AG08395 (cell line): ENCODE data around the gene YIPF7.

Experiments
- DNase-seq: peaks from one replicate; pipeline ENCODE4 v3.0.0; 2012; ENCODE audit warnings: mixed read lengths, low spot score

YIPF7 gene

GRCh38 chr4:44651425-44651824 is at the start of gene YIPF7:
YIPF7 (minus strand) TSS chr4:44651625; CDS start chr4:44650100, 1,525 bp downstream.
- no peak for DNase-seq

- no peak for DNase-seq
Observed at GRCh38 chr4:44701037-44701436, 49.6 kb upstream of the YIPF7 start.

- no peak for DNase-seq
Observed at GRCh38 chr4:44700427-44700826, 49.0 kb upstream of the YIPF7 start.

GRCh38 chr4:44684648-44685047 is 33.2 kb upstream of the YIPF7 start:
- no peak for DNase-seq

GRCh38 chr4:44679060-44679459 is 27.6 kb upstream of the YIPF7 start:
- DNase-seq, result no peak

GRCh38 chr4:44678094-44679041 is 26.9 kb upstream of the YIPF7 start, which contains the start of gene GUF1:
GUF1 (plus strand) TSS chr4:44678420; CDS start chr4:44678623, 203 bp downstream.
- peak; percentile 91 for DNase-seq

- no peak for DNase-seq
Observed at GRCh38 chr4:44675366-44675765, 23.9 kb upstream of the YIPF7 start.

DNA sequence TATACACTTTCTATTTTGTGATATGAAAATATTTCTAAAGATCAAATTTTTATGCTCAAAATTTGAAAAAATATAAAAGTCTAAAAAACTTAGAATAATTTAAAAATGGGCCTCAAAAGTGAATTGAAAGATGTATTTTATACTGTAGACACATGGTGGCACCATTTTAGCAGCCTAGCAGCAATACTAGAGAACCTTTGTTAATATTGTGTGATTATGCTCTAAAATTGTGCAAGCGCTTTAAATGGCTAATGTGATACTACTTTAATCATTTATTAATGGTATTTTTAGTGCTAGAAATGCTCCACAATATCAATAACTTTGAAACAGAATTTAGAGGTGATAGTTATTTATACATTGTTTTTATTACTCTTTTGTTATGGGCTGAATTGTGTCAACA is 23.0 kb upstream of the YIPF7 start:
- no peak for DNase-seq

DNA sequence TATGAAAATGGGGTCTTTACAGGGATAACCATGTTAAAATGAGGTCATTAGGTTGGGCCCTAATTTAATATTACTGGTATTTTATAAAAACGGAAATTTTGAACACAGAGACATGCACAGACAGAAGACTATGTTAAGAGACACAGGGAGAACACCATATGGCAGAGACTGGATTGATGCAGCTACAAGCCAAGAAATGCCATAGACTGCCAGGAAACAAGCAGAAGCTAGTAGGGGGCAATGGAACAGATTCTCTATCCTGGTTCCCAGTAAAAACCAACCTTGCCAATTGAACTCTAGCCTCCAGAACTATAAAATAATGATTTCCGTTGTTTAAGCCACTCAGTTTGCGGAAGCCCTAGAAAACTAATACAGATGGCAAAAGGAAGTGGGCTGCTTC is 20.2 kb upstream of the YIPF7 start:
- DNase-seq, result no peak

- DNase-seq, result no peak
Observed at GRCh38 chr4:44670506-44671199, 19.2 kb upstream of the YIPF7 start.

DNA sequence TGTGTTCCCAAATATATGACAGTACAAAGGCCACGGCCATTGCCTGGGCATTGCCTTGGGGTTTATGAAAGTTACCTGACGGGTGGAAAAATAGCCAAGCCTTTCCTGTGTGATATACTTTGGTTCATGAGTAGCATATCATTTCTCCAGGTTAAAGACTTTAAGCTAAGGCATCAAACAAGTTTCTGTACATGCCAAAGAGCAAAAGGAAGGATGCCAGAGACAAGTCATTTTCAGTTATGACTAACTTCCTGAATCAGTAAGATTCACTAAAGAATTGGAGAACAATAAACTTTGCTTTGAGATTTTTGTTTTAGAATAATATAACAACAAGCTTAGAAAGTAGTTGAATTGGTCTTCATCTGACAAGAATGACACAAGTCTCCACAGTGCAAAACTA is 17.1 kb upstream of the YIPF7 start:
- DNase-seq, result no peak

DNA sequence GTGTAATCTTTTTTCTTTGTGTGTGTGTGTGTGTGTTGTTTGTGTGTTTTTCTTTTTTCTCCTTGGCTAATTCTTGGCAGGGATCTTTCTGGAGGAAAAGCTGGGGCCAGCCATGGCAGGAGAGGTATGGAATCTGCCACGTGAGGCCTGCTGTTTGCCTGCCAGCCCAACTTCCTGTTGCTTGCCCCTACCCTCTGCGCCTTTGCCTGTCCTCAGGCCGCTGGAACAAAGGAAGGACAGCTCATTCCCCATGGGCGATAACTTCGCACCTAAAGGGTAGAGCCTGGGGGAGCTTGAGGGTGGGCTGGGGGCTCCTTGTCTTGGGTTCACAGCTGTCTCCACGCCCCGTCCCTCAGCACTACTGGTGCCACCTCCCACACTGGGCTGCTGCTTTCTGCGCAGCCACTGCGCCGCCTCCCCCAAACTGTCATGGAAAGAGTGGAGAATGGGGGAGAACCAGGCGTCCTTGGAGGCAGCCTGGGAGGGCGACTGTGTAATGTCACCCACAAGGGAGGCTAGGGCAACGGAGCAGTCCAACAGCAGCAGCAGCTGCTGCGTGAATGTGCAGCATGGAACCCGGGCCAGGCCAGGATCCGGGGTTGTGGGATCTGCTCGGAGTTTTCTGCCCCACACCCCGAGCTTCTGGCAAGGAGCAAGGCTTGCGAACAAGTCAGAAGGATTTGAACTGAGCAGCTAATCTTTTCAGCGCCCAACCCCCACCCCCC is 12.3 kb upstream of the YIPF7 start:
- DNase-seq, result no peak

DNA sequence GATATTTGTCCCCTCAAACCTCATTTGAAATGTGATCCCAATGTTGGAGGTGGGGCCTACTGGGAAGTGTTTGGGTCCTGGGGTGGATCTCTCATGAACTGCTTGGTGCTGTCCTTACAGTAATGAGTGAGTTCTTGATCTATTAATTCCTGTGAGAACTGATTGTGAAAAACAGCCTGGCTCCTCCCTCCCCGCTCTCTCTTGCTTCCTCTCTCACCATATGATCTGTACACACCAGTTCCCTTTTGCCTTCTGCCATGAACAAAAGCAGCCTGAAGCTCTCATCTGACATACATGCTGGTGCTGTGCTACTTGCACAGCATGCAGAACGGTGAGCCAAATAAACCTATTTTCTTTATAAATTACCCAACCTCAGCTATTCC is 11.2 kb upstream of the YIPF7 start:
- DNase-seq, result no peak

GRCh38 chr4:44661940-44662622 is 10.7 kb upstream of the YIPF7 start:
- no peak for DNase-seq

GRCh38 chr4:44660396-44660795 is 9.0 kb upstream of the YIPF7 start:
- DNase-seq, result no peak

DNA sequence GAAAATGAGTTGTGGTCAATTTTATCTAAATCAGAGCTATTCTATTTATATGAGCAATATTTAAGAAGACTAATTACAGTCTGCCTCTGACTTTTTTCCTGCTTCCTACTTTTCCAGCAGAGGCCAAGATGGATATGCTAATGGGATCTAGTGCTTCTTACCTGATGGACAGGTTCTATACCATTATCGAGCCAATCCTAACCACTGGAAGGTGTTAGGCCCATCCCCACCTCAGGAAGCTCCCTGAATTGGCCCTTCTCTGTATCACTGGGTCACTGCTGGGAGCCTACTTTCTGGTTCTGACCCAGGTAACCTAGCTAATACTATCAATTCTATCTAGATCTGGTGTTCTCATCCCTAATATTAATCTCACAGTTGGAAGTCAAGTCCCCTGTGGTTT is 577 bp upstream of the YIPF7 start:
- no peak for DNase-seq

DNA sequence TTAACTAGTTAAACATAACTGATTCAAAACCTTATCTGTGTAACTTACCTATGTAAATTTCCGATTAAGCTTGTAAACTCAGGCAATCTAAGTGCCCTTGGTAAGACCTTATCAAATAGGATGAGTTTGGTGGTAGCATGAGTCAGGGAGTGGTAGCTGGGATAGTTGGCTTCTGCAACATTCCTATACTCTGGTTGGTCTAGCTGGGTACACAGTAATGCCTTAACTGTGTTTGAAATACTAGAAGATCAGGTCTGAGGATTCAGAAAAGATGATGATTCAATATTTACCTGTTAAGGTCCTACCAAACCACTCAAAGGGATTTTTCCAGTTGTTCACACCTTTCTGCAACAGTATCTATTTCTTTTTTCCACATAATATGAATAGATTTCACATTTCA is 5.3 kb downstream of the YIPF7 start:
- DNase-seq, result no peak

DNA sequence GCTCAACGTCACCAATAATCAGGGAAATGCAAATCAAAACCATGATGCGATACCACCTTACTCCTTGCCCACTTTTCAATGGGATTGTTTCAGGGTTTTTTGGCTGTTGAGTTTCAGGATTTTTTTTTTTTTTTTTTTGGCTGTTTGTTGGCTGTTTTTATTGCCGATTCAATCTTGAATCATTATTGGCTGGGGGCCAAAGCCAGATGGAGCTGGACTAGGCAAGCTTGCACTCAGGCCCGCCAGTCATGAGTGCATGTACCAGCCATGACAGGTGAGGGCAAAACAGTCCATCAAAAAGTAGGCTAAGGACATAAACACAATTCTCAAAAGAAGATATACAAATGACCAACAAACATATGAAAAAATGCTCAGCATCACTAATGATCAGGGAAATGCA is 13.3 kb downstream of the YIPF7 start:
- no peak for DNase-seq

- no peak for DNase-seq
Observed at GRCh38 chr4:44632733-44633132, 18.7 kb downstream of the YIPF7 start.

DNA sequence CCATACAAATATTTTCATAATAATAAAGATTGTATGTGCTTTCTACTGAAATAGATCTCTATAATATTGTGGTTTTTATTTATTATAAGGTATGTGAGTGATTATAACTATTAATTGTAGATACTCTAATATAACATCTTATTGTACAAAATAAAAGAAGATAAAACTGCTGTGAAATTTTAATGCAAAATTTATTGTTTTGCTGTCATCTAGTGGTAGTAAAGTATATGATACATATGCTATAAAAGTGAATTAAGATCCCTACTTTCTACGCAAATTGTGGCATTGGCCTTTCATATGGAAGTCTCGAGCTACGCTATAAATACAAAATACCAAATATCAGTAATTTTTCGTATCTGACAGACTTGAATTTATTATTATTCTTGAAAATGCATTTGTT is 19.3 kb downstream of the YIPF7 start:
- DNase-seq, result no peak

DNA sequence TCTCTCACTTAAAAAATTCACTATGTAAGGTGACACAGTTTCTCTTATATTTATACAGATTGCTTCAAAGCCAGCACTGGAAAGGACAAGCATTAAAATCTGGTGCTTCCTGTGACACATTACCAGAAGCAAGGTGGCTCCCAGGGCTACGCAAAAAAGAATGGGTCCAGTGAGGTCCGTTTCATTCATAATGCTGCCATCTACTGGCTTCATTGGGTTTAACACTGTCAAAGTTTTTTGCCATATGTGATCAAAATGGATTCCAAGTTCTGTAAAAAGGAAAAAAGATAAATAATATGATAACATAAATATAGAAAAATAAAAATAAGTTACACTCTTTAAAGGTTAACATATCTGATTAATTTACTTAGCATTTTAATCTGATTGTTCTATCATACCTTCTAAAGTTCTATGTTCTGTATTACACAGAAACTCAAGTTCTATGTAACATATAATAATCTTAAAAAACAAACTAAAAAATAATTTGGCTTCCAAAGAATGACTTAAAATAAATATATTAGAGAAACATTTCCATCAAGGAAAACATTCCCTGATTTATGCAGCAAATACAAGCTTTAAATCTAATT is 22.1 kb downstream of the YIPF7 start:
- DNase-seq, result peak; percentile 50

DNA sequence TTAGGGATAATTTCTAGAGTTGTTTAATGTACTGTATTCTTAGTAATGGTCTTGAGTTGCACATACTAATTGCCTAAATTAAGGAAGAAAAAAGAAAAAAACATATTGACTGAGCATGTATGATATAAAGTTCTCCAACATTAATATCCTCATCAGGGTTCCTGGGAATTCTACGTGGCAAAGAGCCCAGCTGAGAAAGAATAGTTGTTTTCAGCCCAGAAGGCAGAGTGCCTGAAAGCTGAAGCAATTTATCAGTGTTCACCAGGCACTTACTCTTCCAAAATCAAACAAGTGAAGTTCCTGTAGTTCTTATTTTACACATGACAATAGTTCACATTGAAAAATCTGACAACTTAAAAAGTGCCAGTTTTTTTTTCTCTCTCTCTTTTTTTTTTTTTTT is 27.7 kb downstream of the YIPF7 start:
- DNase-seq, result no peak
